Transverse colon (tissue), 3 donors: ENCODE measurements around the gene RNF44.

Experiments used
- CTCF ChIP-seq, 5 experiments: fragments of 200-600 bp in 3 of 5; fragments of 450-650 bp in 2 of 5; sonication (generic) in 3 of 5; IDR thresholded peaks; 1 replicate in 2 of 5; 2 replicates in 3 of 5; pipeline ENCODE4 v1.5.1; 2016 to 2017; ENCODE audit warnings: antibody characterized with exemption in 5 of 5, inconsistent platforms in 3 of 5, mild to moderate bottlenecking in 2 of 5, moderate library complexity in 1 of 5
- EP300 ChIP-seq: sonication (generic); formaldehyde crosslinking; IDR thresholded peaks from one replicate; pipeline ENCODE4 v1.6.1; 2017; ENCODE audit warnings: antibody characterized with exemption, low read depth
- POLR2A ChIP-seq: fragments of 450-650 bp; IDR thresholded peaks from one replicate; pipeline ENCODE4 v1.6.1; 2016; ENCODE audit warnings: antibody characterized with exemption, mild to moderate bottlenecking, moderate library complexity

DNA sequence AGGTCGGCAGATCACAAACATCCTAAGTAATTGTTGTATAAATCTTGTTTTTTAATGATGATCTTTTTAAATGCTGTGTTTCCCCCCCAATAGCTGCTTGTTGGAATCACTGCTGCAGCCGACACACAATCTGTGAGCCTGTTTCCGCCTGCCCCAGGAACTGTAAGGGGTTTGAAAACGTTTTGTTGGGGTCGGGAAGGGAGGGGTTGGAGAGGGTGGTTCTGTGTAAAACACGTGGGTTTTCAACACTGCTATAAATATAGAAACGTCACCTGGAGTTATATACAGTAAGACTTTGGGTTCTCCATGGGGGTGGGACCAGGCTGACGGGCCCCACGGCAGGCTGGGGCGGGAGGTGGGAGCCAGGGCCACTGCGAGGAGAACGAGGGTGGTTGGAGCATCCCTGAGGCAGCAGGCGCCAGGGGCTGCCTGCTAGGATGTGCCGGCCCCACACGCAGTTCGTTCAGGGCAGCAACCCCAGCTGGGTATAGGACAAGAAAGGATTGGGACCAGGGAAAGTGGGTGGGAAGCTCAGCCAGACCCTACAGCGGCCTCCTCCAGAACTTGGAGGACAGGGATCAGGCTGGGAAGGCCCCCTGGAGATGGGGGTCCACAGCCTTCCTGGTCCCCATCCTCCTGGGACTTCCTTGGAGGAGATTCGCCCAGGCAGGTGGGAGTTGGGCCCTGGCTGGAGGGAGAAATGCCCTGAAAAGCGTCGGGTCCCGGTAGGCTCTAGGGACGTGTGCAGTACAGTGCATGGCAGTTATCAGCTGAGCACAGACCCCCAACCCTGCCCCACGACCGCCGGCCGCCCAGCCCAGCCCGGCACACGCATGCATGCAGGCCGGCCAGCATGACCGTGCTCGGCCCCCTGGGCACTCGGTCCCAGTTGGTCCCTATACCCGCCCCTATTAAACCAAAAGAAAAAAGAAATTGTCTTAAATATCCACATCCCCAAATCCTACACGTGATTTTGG is 9.7 kb downstream of the RNF44 start:
- no peak for TF ChIP-seq CTCF (IDR thresholded peaks at IDR 0.05)
- TF ChIP-seq EP300, result no peak
- no peak for TF ChIP-seq POLR2A
